ENCODE measurements around the gene NFIB.

- TF ChIP-seq EZH2 (IDR thresholded peaks at IDR 0.05; ENCODE audit: insufficient read depth, poor library complexity, severe bottlenecking) = no peak
- TF ChIP-seq EZH2phosphoT487 (IDR thresholded peaks at IDR 0.05; ENCODE audit: insufficient read depth, low read depth) = no peak
These were observed 20.1 kb downstream of the NFIB start for GRCh38 chr9:14293801-14294200.

All from GM23248 (cell line).